Lower lobe of right lung (tissue), 2 donors: ENCODE measurements around the gene DAP. TPM values are rescaled to one million over a fixed set of nuclear protein-coding genes. Genes with fewer than 3 reads are reported as not detected.
A peak's percentile ranks its signal among the peaks of the same experiment; 100 is the strongest.

ENCODE experiments used
- ATAC-seq, 2 donors: fragments of 200-7000 bp; cut with Tn5 transposase; one replicate each; pipeline ENCODE4 v1.9.1; 2020 to 2022; ENCODE audit warnings: mild to moderate bottlenecking in 2 of 2, moderate library complexity in 2 of 2
- DNase-seq: peaks from one replicate; pipeline ENCODE4 v3.0.0-alpha.2; 2020
- H3K27ac ChIP-seq: fragments of 200-600 bp; one replicate; pipeline ENCODE4 v1.8.0; 2022
- H3K27me3 ChIP-seq: fragments of 200-600 bp; one replicate; pipeline ENCODE4 v1.8.0; 2022; ENCODE audit warnings: low read depth
- H3K36me3 ChIP-seq: fragments of 200-600 bp; one replicate; pipeline ENCODE4 v1.8.0; 2022; ENCODE audit warnings: mild to moderate bottlenecking
- H3K4me1 ChIP-seq: fragments of 200-600 bp; one replicate; pipeline ENCODE4 v1.8.0; 2022
- H3K4me3 ChIP-seq: fragments of 200-600 bp; one replicate; pipeline ENCODE4 v1.8.0; 2022; ENCODE audit warnings: mild to moderate bottlenecking
- H3K9me3 ChIP-seq: fragments of 200-600 bp; one replicate; pipeline ENCODE4 v1.8.0; 2022
- intact Hi-C: fragments of 100-400 bp; cut with DNase I; formaldehyde crosslinking; loops from one replicate; pipeline ENCODE4 v1.11.0; 2022
- total RNA-seq: library from RNA; stranded (reverse); fragmentation: NEBNext Ultra II Directional; extraction: Animal tissue kit (Norgen Biotek cat#: 25700); gene quantifications from one replicate; pipeline ENCODE4 v1.2.1, GENCODE V29; 2021
- TF ChIP-seq, protein P1 (sequence below): fragments of 200-600 bp; IDR thresholded peaks from one replicate; pipeline ENCODE4 v1.8.0; 2022; ENCODE audit warnings: antibody characterized with exemption, mild to moderate bottlenecking
- donor health status: DM: no; HTN: yes; CAD: no; lungs with severe emphysema.

The DAP gene
- total RNA-seq, 1 donor from 2014 or later = 89.8 TPM

DNA sequence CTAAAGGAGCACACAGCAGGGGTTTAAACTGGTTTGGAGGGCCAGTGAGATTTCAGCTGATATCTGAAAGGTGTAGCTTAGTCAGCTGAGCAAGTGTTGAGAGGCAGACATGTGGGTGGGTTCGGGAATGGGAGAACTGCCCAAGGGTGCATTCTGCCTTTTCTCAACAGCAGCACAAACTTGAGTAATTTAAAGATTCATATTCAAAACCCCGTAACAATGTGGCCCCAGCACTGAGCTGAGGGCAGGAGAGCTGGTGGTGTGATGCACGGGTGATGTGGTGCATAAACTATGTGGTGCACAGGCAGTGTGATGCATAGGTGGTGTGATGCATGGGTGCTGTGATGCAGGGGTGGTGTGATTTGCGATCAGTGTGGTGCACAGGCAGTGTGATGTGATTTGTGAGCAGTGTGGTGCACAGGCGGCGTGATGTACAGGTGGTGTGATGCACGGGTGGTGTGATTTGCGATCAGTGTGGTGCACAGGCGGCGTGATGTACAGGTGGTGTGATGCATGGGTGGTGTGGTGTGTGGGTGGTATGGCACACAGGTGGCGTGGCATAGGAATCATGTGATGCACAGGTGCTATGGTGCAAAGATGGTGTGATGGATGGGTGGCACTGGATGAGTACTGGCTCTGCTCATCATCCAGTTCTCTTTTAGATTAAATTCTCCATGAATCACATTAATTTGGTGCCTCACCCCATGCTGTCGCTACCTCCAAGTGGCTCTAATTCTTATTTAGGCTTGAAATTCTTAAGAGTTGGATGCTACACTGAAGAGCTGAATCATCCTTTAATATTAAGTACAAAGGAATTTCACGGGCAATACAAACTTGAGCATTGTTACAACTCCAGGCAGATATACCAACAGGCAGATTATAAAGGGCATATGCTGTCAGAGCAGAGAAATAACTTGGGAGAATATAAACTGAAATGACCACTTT is 53.6 kb downstream of the DAP start:
- DNase-seq = no peak
- H3K4me1 ChIP-seq = peaks cover 30% of the 10 kb centered on the region
- no peak for ATAC-seq
- H3K36me3 ChIP-seq = peaks cover 6% of the 10 kb centered on the region
- H3K27ac ChIP-seq = no peak overlapping the region
- H3K4me3 ChIP-seq = no peak overlapping the region
- TF ChIP-seq, protein P1, sequence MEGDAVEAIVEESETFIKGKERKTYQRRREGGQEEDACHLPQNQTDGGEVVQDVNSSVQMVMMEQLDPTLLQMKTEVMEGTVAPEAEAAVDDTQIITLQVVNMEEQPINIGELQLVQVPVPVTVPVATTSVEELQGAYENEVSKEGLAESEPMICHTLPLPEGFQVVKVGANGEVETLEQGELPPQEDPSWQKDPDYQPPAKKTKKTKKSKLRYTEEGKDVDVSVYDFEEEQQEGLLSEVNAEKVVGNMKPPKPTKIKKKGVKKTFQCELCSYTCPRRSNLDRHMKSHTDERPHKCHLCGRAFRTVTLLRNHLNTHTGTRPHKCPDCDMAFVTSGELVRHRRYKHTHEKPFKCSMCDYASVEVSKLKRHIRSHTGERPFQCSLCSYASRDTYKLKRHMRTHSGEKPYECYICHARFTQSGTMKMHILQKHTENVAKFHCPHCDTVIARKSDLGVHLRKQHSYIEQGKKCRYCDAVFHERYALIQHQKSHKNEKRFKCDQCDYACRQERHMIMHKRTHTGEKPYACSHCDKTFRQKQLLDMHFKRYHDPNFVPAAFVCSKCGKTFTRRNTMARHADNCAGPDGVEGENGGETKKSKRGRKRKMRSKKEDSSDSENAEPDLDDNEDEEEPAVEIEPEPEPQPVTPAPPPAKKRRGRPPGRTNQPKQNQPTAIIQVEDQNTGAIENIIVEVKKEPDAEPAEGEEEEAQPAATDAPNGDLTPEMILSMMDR = no peak
- H3K27me3 ChIP-seq = no peaks in the 10 kb centered on the region
- intact Hi-C loops = no loop called here
- no peaks in the 10 kb centered on the region for H3K9me3 ChIP-seq

DNA sequence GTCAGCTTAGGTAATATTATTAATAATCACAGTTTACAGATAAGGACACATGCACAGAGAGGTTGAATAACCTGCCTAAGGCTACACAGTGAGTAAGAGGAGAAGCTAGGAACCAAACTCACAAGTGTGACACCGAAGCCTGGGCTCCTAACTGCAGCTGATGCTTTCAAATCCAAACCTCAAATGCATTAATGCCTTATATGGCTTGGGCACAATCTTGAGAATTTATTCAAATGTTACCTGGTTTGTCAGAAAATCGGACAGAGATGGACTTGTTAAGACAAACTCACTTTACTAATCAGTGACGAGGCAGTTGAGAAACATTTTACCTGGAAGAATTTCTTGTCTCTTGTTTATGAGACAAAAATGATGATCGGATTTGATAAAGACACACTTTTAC is 54.7 kb downstream of the DAP start:
- no peak for DNase-seq
- Histone ChIP-seq H3K4me3 (no peak overlapping the region), H3K9me3 (no peaks in the 10 kb centered on the region), H3K27me3 (no peaks in the 10 kb centered on the region), H3K36me3 (peaks cover 6% of the 10 kb centered on the region), H3K27ac (no peak overlapping the region), H3K4me1 (peaks cover 37% of the 10 kb centered on the region)
- no peak for ATAC-seq
- TF ChIP-seq, protein P1 = no peak
- intact Hi-C loops = no loop called here

DNA sequence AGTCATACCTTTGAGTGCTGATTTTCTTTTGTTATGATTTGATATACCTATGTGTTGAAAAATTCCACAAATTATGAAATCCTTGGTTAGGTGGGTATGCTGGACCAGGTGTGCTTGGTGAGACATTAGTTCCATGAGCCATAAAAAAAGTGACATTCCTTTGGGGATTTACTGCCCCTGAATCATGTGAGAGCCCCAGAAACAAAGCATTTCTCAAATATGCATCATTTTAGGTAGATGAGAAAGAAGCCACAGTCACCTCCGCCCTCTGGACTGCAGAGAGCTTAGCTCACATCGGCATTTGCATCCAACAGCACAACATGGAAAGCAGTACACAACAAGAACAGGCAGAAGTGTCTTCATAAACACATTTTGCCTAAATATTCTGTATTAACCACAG is 55.3 kb downstream of the DAP start:
- TF ChIP-seq, protein P1 = no peak
- H3K27me3 ChIP-seq = no peaks in the 10 kb centered on the region
- intact Hi-C loops = no loop called here
- no peak overlapping the region for H3K4me3 ChIP-seq
- H3K9me3 ChIP-seq = no peaks in the 10 kb centered on the region
- no peak overlapping the region for H3K27ac ChIP-seq
- peaks cover 6% of the 10 kb centered on the region for H3K36me3 ChIP-seq
- H3K4me1 ChIP-seq = peaks cover 37% of the 10 kb centered on the region
- DNase-seq (no peak), ATAC-seq (no peak)

DNA sequence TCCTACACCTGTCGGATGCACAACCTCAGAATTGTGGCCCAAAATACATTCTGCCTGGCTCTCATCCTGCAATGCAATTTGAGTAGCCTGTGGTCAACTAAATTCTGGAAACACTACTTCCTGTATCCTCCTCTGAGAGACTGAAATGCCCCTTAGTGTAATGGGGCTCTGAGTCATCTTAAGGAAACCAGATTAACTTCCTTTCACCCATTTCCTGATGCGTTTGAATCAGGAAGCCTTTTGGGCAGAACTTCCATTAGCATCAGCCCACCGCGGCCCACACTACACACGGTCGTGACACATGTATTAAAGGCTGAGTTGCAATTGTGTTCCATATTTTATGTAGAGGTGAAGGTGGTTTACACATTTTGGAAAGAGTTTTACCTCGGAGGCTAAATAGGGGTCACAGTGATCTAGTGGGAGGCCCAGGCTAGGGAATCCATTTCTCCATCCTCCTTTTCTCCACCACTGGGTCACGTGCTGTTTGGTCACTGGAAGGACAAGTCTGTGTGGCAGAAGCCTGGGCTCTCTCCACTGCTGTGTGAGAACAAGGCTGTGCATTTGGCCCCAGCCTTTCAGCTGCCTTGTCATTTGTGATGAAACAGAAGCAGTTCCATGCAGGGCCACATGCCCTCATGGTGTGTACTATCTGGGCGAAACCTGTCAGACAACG is 55.9 kb downstream of the DAP start:
- Histone ChIP-seq H3K27ac (peak overlapping the region; percentile 19), H3K27me3 (no peaks in the 10 kb centered on the region), H3K4me3 (no peak overlapping the region), H3K36me3 (peaks cover 6% of the 10 kb centered on the region), H3K4me1 (peaks cover 37% of the 10 kb centered on the region), H3K9me3 (no peaks in the 10 kb centered on the region)
- DNase-seq (no peak), ATAC-seq (peak; percentile 15 to 42)
- TF ChIP-seq, protein P1 = no peak
- intact Hi-C loops = no loop called here

DNA sequence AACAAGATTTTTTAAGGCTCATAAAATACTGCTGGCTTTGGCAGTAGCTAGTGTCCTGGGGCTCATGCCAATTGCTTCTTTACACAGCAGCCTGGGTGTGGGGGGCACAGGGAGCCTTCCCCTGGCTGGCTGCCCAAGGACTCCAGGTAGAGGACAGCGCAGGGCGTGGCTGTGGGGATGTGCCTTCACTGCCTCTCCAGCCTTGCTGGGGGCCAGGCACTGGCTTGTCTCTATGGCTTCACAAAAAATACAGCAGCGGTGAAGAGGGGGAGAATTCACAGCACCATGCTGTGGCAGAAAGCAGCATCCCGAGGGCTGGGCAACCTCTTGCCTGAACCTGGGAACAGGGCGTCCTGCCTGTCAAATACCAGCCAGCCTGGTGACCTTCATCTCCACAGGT is 57.4 kb downstream of the DAP start:
- ATAC-seq = peak; percentile 18 to 19
- Histone ChIP-seq H3K27ac (no peak overlapping the region), H3K4me1 (peaks cover 37% of the 10 kb centered on the region), H3K27me3 (no peaks in the 10 kb centered on the region), H3K36me3 (no peaks in the 10 kb centered on the region), H3K4me3 (no peak overlapping the region), H3K9me3 (no peaks in the 10 kb centered on the region)
- no peak for DNase-seq
- TF ChIP-seq, protein P1 = no peak
- intact Hi-C loops = no loop called here
